ENCODE data around the gene BORCS5.
A peak's percentile ranks its signal among the peaks of the same experiment; 100 is the strongest.

Gene BORCS5

GRCh38 chr12:12358528-12358927 is 1.6 kb downstream of the BORCS5 start:
- Histone ChIP-seq H3K27ac (peak overlapping the region; percentile 94), H3K36me3 (peaks cover 4% of the 10 kb centered on the region), H3K4me3 (ENCODE audit: low read depth, low read length) (no peak overlapping the region; the same call in 1 of the 2 replicates), H3K9me3 (ENCODE audit: severe bottlenecking) (no peaks in the 10 kb centered on the region), H3K27me3 (ENCODE audit: insufficient read depth, low read depth, severe bottlenecking) (no peaks in the 10 kb centered on the region)
- TF ChIP-seq, protein P1, sequence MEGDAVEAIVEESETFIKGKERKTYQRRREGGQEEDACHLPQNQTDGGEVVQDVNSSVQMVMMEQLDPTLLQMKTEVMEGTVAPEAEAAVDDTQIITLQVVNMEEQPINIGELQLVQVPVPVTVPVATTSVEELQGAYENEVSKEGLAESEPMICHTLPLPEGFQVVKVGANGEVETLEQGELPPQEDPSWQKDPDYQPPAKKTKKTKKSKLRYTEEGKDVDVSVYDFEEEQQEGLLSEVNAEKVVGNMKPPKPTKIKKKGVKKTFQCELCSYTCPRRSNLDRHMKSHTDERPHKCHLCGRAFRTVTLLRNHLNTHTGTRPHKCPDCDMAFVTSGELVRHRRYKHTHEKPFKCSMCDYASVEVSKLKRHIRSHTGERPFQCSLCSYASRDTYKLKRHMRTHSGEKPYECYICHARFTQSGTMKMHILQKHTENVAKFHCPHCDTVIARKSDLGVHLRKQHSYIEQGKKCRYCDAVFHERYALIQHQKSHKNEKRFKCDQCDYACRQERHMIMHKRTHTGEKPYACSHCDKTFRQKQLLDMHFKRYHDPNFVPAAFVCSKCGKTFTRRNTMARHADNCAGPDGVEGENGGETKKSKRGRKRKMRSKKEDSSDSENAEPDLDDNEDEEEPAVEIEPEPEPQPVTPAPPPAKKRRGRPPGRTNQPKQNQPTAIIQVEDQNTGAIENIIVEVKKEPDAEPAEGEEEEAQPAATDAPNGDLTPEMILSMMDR (IDR thresholded peaks at IDR 0.05; ENCODE audit: low read depth, low read length), result no peak
- DNase-seq, result no peak

DNA sequence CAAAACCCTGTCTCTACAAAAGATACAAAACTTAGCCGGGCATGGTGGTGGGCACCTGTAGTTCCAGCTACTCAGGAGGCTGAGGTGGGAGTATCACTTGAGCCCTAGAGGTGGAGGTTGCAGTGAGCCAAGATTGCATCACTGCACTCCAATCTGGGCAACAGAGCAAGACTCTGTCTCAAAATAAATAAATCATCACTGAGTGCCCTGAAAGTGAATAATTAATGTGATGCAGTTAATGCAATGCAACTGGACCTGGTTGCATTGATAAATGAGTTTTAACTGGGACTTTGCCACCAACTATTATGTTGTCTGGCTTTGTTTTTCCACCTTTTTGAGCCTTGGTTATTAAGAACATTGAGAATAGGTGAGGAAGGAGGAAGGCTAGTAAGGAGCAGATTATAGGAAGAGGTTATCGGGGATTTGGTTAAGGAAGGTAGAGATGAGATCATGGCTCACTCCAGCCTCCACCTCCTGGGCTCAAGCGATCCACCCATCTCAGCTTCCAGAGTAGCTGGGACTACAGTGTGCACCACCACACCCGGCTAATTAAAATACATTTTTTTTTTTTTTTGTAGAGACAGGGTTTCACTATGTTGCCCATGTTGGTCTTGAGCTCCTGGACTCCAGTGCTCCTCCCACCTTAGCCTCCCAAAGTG is 8.0 kb downstream of the BORCS5 start:
- Histone ChIP-seq H3K27me3 (ENCODE audit: insufficient read depth, low read depth, severe bottlenecking) (no peaks in the 10 kb centered on the region), H3K36me3 (peaks cover 4% of the 10 kb centered on the region; the same call in 1 of the 2 replicates), H3K4me3 (ENCODE audit: low read depth, low read length) (no peak overlapping the region), H3K27ac (no peak overlapping the region), H3K9me3 (ENCODE audit: severe bottlenecking) (no peaks in the 10 kb centered on the region)
- no peak for DNase-seq
- TF ChIP-seq, protein P1 (IDR thresholded peaks at IDR 0.05; ENCODE audit: low read depth, low read length), result no peak

DNA sequence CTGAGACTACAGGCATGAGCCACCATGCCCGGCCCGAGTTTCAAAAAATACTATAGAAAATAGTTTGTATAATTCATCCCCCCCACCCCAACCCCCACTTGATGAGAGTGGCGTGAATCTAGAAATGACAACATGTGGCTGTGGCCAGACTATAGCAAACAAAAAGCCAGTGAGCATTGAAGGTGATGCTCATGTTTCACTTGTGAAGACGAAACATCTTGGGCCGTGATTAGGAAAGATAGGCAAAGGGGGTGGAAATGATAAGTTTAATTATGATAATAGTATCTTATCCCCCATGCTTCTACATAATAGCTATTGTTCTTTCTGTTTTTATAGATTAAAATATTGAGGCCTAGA is 8.5 kb downstream of the BORCS5 start:
- H3K9me3 ChIP-seq (ENCODE audit: severe bottlenecking), result no peaks in the 10 kb centered on the region
- TF ChIP-seq, protein P1 (IDR thresholded peaks at IDR 0.05; ENCODE audit: low read depth, low read length), result no peak
- DNase-seq, result no peak
- peaks cover 4% of the 10 kb centered on the region; the same call in 1 of the 2 replicates for H3K36me3 ChIP-seq
- H3K27ac ChIP-seq, result no peak overlapping the region
- no peaks in the 10 kb centered on the region for H3K27me3 ChIP-seq (ENCODE audit: insufficient read depth, low read depth, severe bottlenecking)
- H3K4me3 ChIP-seq (ENCODE audit: low read depth, low read length), result no peak overlapping the region

GRCh38 chr12:12365931-12366431 is 9.1 kb downstream of the BORCS5 start:
- DNase-seq, result no peak
- no peaks in the 10 kb centered on the region for H3K9me3 ChIP-seq (ENCODE audit: severe bottlenecking)
- no peak overlapping the region for H3K4me3 ChIP-seq (ENCODE audit: low read depth, low read length)
- H3K27ac ChIP-seq, result no peak overlapping the region
- TF ChIP-seq, protein P1 (IDR thresholded peaks at IDR 0.05; ENCODE audit: low read depth, low read length), result no peak
- no peaks in the 10 kb centered on the region for H3K27me3 ChIP-seq (ENCODE audit: insufficient read depth, low read depth, severe bottlenecking)
- H3K36me3 ChIP-seq, result peaks cover 4% of the 10 kb centered on the region; the same call in 1 of the 2 replicates

GRCh38 chr12:12366701-12367481 is 10.0 kb downstream of the BORCS5 start:
- Histone ChIP-seq H3K27me3 (ENCODE audit: insufficient read depth, low read depth, severe bottlenecking) (no peaks in the 10 kb centered on the region), H3K27ac (no peak overlapping the region), H3K9me3 (ENCODE audit: severe bottlenecking) (no peaks in the 10 kb centered on the region), H3K36me3 (peaks cover 3% of the 10 kb centered on the region; the same call in 1 of the 2 replicates), H3K4me3 (ENCODE audit: low read depth, low read length) (no peak overlapping the region)
- TF ChIP-seq, protein P1 (IDR thresholded peaks at IDR 0.05; ENCODE audit: low read depth, low read length), result no peak
- no peak for DNase-seq
